HG03025 (cell line): ENCODE measurements around the gene HLTF.
"Not testable (repeated sequence)": the region's sequence is repeated elsewhere in the genome, so short reads cannot be mapped to it uniquely, and the experiment has no call there.

Experiments
- ATAC-seq: cut with Tn5 transposase; IDR thresholded peaks from one replicate; pipeline ENCODE4 v1.9.1; 2021; ENCODE audit warnings: mild to moderate bottlenecking, moderate library complexity; ENCODE audit not compliant: unreplicated experiment, low FRiP score

HLTF gene, protein sequence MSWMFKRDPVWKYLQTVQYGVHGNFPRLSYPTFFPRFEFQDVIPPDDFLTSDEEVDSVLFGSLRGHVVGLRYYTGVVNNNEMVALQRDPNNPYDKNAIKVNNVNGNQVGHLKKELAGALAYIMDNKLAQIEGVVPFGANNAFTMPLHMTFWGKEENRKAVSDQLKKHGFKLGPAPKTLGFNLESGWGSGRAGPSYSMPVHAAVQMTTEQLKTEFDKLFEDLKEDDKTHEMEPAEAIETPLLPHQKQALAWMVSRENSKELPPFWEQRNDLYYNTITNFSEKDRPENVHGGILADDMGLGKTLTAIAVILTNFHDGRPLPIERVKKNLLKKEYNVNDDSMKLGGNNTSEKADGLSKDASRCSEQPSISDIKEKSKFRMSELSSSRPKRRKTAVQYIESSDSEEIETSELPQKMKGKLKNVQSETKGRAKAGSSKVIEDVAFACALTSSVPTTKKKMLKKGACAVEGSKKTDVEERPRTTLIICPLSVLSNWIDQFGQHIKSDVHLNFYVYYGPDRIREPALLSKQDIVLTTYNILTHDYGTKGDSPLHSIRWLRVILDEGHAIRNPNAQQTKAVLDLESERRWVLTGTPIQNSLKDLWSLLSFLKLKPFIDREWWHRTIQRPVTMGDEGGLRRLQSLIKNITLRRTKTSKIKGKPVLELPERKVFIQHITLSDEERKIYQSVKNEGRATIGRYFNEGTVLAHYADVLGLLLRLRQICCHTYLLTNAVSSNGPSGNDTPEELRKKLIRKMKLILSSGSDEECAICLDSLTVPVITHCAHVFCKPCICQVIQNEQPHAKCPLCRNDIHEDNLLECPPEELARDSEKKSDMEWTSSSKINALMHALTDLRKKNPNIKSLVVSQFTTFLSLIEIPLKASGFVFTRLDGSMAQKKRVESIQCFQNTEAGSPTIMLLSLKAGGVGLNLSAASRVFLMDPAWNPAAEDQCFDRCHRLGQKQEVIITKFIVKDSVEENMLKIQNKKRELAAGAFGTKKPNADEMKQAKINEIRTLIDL

DNA sequence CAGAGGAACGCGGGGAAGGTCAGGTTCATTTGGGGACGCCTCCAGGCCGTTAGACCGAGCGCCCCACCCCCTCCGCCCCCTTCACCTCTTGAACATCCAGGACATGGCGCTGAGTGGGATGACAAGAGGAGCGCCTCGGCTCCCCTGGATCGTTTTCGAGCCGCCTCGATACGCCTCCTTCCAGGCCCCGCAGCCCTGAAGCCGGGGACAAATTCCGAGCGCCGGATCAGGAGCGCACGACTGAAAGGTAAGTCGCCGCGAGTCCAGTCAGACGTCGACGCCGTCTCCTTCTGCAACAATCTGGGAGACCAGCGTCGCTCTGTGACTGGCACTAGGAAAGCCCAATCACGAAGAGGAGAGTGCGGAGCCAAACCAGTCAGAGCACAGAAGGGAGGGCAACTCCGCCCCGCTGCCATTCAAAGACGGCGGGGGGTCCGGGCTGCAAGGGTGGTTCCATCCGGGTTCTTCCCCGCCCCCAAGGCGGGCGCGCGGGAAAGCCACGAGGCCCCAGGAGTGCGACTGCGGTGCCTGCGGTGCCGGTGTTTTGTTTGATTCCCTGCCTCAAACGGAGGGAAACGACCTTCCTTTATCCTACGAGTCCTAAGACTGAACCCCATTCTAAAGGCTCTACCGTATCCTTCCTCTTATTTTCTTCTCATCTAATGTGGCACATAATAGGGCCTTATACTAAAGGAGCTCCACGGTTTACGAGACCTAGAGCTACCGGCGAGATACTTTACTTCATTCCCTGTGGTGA lies at the start of gene HLTF:
HLTF (minus strand) TSS at position 302 of the 757 bp plus-strand sequence; CDS start at position 105, 197 bp downstream.
- ATAC-seq: peak; percentile 99

DNA sequence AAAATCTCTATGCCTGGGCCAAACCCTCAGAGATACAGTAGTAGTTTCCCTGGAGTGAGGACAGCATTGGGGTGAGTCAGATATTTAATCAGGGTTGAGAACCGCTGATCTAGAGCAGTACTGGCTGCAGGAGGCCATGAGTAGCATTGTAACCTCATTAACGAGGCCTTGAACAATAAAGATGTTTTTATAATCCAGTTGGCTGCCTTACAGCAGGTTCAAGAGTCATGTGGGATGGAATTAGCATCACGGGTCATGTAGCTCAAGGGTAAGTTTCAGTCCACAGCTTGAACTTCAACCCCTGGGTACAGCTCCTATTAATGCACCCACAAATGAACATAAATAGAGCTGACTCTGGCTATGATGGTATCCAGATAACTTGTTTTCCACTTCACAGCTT lies 48.2 kb upstream of the HLTF start:
- ATAC-seq: no peak

DNA sequence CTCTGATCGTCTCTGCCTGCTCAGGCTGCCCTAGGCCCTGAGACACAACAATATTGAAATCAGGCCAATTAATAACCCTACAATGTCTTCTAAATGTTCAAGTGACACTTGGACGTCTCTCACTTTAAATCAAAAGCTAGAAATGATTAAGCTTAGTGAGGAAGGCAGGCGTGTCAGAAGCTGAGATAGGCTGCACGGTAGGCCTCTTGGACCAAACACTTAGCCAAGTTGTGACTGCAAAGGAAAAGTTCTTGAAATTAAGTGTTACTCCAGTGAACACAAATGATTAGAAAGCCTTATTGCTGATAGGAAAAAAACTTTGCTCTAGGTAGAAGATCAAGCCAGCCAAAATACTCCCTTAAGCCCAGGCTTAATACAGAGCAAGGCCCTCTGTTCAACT lies 45.3 kb upstream of the HLTF start:
- ATAC-seq: no peak

DNA sequence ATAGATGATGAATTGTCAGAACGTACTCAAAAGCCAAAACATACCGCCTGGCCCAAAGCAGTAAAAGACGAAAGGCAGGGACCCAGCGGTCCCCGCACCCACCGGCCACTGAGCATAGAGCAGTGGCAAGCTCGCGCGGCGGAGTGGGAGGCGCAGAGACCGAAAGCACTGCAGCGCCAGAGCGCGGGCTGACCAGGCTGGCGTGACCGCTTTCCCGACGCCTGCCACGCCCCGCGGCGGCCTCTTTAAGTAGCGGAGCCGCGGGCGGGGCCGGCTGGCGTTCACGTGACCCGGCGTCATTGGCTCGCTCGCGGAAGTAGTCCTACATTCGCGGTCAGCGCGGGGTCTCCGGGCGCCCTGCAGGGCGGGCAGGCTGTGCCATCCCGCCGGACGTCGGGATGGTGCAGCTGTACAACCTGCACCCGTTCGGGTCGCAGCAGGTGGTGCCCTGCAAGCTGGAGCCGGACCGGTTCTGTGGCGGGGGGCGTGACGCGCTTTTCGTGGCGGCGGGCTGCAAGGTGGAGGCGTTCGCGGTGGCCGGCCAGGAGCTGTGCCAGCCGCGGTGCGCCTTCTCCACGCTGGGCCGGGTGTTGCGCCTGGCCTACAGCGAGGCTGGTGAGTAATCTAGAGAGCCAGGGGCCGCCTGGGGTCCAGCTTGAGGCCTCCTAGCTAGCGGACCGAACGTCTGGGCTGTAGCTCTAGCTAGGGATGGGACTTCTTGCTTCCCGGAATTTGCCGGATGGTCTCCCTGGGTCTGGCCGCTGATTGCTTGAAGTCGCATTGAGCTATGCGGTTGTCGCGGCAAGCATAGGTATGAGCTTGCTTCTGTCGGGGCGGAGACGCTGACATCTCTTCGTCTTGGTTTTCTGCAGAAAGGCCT lies 43.2 kb upstream of the HLTF start, which contains the start of gene HPS3:
HPS3 (plus strand) TSS at position 313 of the 880 bp plus-strand sequence; CDS start at position 399, 86 bp downstream.
- ATAC-seq: peak; percentile 94

DNA sequence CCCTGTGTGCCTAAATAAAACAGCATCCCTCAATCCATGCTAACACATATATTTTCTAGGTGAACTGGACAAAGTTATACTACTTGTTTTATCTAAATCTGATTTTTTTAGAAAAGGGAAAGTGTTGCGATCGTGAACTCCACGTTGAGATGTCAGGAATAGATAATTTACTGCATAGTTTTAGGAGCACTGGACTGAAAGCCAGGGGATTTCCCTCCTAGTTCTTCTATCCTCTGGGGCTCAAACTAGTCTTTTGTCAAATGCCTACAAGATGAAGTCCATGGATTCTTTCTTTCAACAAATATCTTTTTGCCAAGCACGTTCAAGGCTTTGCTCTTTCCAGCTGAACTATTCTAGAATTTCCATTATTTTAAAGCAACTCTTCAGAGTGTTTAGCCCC lies 42.5 kb upstream of the HLTF start:
- ATAC-seq: no peak

DNA sequence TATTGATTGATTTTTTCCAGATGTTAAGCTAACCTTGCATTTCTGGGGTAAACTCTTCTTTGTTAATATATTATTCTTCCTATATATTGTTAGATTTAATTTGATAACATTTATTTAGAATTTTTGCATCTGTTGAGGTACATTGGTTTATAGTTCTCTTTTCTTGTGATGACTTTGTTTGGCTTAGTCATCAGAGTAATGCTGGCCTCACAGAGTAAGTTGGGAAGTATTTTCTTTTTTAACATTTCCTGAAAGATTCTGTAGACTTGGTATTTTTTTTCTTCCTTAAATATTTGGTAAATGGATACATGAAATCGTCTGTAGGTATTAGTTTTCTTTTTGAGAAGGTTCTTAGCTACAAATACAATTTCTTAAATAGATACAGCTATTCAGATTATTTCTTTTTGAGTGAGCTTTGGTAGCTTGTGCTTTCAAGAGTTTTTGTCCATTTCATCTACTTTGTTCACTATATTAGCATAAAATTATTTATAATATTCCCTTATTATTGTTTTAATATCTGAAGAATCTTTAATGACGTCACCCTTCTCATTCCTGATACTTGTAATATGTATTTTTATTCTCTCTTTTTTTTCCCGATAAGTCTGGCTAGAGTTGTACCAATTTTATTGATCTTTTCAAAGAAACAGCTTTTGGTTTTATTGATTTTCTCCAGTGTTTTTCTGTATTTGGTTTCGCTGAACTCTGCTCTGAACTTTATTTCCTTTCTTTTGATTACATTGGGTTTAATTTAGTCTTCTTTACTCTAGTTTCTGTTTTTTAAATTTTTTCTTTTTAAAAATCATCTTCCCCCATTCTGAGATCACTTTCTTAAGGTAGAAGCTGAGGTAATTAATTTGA lies 36.6 kb upstream of the HLTF start:
- no peak for ATAC-seq

DNA sequence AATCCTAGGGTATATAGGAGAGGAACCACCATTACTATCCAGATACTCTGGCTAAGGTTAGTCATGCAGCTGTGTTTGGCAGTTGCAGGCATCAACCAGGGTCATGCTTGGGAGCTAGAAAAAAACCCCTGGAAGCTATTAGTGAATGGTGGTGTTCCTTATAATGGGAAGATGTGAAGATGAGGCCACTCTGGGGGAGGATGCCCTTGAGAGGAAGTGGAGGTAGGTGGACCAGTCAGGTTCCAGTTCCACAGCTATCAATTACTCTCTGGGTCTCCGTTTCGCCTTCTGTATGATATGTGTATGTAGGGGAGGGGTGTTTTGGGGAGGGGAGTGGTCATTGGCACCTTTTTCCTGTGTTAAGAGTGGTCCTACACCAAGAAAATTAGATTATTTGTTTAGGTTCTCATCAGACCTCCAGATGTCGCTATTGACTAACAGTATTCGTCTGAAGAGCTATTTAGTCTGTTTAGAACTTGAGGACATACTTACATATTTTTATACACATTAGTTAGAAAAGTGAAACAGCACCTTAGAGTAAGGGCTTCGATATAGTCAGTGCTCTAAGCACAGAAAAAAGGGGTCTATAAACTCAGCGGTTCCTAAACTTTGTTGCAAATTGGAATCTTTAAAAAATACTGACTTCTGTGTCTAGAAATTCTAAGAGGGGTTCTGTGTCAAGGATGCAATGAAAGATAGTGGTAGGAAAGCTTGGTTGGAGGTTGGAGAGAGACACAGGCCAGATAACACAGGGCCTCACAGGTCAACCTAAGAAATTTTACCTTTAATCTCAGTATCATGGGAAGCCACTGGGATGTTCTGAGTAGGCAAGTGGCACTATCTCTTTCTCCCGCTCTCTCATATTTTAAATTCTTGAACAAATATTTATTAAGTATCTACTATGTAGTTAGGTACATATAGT lies 34.0 kb upstream of the HLTF start:
- no peak for ATAC-seq

DNA sequence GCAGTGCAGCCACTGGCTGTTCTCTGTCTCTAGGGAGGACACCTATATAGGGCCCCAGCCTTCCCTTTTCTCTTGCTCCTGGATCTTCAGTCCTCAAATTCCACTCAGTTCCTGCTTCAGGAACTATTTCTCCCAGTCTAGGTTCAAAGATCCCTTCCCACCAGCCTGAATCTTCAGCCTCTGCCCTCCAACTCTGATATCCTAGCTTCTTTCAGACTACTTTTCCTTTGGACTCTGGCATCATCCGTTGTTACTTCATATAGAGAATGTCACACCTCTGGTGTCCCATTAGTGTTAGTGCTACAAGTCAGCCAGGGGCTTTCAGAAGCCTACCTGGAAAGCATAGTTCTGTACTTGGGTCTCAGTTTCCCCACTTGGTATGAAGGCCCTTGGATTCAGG lies 33.1 kb upstream of the HLTF start:
- ATAC-seq: no peak

DNA sequence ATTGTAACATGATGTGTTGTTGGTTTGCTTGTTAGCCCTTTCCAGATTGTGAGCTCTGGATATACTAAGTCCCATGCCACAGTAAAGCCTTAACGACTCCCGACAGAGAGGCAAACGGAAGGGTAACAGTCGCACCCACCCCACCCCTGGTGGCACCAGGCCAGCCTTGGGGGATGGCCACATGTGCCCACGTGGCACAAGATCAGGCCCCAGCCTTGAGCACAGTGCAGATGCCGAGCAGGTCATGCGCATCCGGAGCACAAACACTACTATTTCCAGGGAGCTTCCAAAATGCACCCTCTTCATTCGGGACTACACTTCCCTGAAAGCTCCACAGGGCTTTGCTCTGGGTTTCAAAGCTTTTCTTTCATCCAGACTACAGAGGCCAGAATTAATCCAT lies 32.4 kb upstream of the HLTF start:
- no peak for ATAC-seq

DNA sequence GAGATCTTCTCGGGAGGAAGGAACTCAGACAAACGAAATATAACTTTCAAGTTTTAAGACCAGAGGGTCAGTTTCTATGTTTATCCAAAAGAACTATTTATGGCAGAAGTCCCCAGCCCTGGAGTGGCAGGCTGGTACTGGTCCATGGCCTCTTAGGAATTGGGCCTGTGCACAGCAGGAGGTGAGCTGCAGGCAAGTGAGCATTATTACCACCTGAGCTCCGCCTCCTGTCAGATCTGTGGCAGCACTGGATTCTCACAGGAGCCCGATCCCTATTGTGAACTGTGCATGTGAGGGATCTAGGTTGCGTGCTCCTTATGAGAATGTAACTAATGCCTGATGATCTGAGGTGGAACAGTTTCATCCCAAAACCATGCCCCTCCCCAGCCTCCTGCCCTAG lies 28.8 kb upstream of the HLTF start:
- no peak for ATAC-seq

DNA sequence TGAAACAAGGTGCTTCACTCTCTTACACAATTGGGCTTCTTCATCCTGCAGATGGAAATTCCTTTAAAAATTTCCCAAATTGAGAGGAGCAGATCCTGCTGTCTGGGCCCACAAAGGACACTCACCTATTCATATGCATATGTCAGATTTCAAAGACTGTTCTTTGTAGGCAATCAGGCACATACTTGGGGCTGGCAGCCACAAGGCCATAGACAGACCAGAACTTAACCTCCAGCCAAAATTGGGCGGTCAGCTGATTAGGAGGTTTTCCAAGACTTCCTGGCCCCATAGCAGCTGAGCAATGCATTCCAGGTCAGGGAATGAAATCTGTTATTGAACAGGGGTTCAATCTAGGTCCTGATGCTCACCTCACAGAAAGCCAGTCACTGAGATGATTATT lies 28.1 kb upstream of the HLTF start:
- ATAC-seq: no peak

DNA sequence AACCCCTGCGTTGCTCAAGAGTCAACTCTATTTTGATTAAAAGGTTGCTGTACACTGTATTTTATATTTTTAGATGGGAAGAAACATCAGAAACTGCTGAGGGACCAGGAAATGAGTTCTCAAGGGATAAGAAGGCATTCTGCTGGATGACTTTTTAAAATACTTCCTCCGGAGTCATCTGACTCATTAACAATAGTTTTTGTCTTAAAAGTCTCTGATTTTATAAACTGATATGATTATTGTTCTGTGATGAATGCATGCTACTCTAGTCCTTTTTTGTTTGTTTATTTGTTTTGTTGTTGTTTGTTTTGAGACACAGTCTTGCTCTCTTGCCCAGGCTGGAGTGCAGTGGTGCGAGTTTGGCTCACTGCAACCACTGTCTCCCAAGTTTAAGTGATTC lies 18.2 kb upstream of the HLTF start:
- ATAC-seq: no peak

DNA sequence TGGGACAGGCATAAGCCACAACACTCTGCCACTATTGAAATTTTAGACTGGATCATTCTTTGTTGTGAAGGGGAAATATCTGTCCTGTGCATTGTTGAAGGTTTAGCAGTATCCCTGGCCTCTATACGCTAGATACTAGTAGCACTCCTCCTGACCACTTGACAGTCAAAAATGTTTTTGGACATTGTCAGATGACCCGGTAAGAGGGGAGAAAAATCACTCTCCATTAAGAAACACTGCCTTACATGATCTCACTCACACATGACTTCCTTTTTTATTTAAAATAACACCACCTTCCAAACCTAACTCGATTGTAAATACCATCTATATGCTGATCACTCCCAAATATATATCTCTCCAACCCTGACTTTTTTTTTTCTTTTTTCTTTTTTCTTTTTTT lies 15.3 kb upstream of the HLTF start:
- ATAC-seq: no peak

DNA sequence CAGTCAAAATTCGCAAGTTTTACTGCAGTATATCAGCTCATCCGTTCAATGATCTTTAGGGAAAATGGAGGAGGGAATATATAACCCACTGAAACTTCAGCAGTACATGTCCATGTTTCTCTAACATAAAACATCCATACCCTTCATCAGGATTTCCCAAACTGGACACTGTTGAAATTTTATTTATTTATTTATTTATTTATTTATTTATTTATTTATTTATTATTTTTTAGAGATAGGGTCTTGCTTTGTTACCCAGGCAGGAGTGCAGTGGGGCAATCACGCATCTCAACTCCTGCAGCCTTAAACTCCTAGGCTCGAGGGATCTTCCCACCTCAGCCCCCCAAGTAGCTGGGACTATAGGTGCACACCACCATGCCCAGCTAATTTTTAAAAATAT lies 14.8 kb upstream of the HLTF start:
- no peak for ATAC-seq

DNA sequence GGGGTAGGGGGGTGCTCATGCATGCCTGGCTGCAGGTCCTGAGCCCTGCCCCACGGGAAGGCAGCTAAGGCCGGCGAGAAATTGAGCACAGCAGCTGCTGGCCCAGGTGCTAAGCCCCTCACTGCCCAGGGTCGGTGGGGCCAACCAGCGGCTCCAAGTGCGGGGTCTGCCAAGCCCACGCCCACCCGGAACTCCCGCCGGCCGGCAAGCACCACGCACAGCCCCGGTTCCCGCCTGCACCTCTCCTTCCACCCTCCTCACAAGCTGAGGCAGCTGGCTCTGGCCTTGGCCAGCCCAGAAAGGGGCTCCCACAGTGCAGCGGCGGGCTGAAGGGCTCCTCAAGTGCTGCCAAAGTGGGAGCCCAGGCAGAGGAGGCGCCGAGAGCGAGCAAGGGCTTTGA lies 11.7 kb upstream of the HLTF start:
- not testable (repeated sequence) for ATAC-seq

DNA sequence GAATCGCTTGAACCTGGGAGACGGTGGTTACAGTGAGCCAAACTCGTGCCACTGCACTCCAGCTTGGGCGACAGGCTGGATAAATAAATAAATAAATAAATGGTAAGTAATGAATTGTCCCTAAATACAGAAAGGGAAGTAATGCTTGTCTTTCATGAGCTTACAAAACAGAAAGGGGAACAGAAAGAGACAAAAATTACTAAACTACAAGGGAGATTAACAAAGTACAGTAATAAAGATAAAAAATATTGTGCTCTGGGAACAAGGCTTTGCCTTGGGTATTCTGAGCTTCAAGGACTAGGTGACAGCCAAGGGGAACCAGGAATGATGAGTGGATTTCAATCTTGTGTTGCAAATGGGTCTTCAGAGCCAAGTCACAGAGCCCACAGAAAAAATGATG lies 9.2 kb upstream of the HLTF start:
- peak; percentile 93 for ATAC-seq

DNA sequence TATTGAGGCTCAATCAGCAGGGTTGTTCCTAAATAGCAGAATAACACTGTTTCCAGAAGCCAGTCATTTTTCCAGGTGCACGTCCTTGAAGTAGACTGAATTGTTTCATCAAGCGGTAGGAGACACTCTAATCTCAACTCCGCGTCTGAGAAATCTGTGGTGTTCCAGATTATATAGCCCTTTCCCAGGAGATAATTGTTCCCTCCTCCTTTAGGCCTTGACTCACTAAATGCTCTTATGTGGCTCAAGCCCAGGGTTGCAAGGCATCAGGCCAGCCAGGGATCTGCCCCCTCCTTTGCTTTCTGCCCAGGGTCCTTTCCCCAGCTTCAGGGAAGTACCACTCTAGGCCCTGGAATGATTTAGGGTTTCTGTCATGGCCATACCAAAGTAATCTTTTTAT lies 5.7 kb upstream of the HLTF start:
- no peak for ATAC-seq

DNA sequence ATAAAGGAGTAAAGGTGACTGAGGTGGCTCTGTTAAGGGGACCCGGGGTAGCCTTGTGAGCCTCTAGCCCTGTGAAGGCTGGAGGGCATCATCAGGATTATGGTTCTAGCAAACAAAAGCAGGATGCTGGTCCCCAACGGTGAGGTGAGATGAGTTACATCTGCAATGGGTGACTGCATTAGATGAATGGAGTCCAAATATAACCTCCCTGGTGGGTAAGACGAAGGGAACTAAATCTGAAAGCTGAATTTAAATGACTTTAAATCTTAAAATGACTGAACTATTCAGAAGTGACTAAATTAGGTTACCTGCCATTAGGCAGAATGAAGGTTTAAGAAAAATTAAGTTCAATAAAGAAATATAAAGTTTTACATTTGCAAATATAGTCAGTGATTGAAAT lies 4.6 kb upstream of the HLTF start:
- ATAC-seq: no peak
